T-helper 2 cell treated with Interferon-gamma antibody and Interleukin-4, amounts not matched to agents 100 ng/mL and 5 ng/mL, for 36 hours (primary cell): ENCODE measurements around the gene SULT1C3. TPM values are rescaled to one million over a fixed set of nuclear protein-coding genes. Genes with fewer than 3 reads are reported as not detected.
"Not testable (repeated sequence)": the region's sequence is repeated elsewhere in the genome, so short reads cannot be mapped to it uniquely, and the experiment has no call there.

Source experiments
- intact Hi-C: fragments of 100-400 bp; cut with micrococcal nuclease; formaldehyde crosslinking; loops from one replicate; pipeline ENCODE4 v1.15.1; 2023
- total RNA-seq: library from RNA; stranded (reverse); gene quantifications from 2 replicates; pipeline ENCODE4 v1.2.3, GENCODE V29; 2022

The SULT1C3 gene
- total RNA-seq, 1 donor from 2014 or later: not detected

- intact Hi-C loops: no loop called here
These were observed 5.1 kb downstream of the SULT1C3 start for GRCh38 chr2:108244667-108245414.

- intact Hi-C loops: no loop called here
These were observed 13.3 kb downstream of the SULT1C3 start for GRCh38 chr2:108253106-108253505.

GRCh38 chr2:108257757-108258331 lies 18.1 kb downstream of the SULT1C3 start:
- intact Hi-C loops: no loop called here

- intact Hi-C loops: no loop called here
These were observed 21.0 kb downstream of the SULT1C3 start for GRCh38 chr2:108260773-108261172.

GRCh38 chr2:108262036-108262435 lies 22.3 kb downstream of the SULT1C3 start:
- intact Hi-C loops: no loop called here

GRCh38 chr2:108263401-108263800 lies 23.6 kb downstream of the SULT1C3 start:
- intact Hi-C loops: no loop called here

- intact Hi-C loops: no loop called here
These were observed 26.4 kb downstream of the SULT1C3 start for GRCh38 chr2:108266218-108266617.

GRCh38 chr2:108267101-108267500 lies 27.3 kb downstream of the SULT1C3 start:
- intact Hi-C loops: no loop called here

- intact Hi-C loops: no loop called here
These were observed 28.2 kb downstream of the SULT1C3 start for GRCh38 chr2:108268001-108268400.

GRCh38 chr2:108270346-108270745 lies 30.6 kb downstream of the SULT1C3 start:
- intact Hi-C loops: no loop called here

GRCh38 chr2:108270768-108271506 lies 31.2 kb downstream of the SULT1C3 start:
- intact Hi-C loops: no loop called here

- intact Hi-C loops: no loop called here
These were observed 32.0 kb downstream of the SULT1C3 start for GRCh38 chr2:108271691-108272253.

GRCh38 chr2:108278631-108279030 lies 38.9 kb downstream of the SULT1C3 start:
- intact Hi-C loops: no loop called here

GRCh38 chr2:108279468-108279867 lies 39.7 kb downstream of the SULT1C3 start:
- intact Hi-C loops: no loop called here

GRCh38 chr2:108280466-108280865 lies 40.7 kb downstream of the SULT1C3 start:
- intact Hi-C loops: no loop called here

GRCh38 chr2:108284566-108284965 lies 44.8 kb downstream of the SULT1C3 start:
- intact Hi-C loops: not testable (repeated sequence)

GRCh38 chr2:108285616-108286015 lies 45.8 kb downstream of the SULT1C3 start:
- intact Hi-C loops: no loop called here

GRCh38 chr2:108287169-108287568 lies 47.4 kb downstream of the SULT1C3 start:
- intact Hi-C loops: no loop called here

- intact Hi-C loops: no loop called here
These were observed 48.9 kb downstream of the SULT1C3 start, which contains the start of gene SULT1C2 for GRCh38 chr2:108288534-108289106. TSS of gene SULT1C2 (plus strand) at chr2:108288895. CDS start at chr2:108293668, 4,773 bp downstream.

- intact Hi-C loops: no loop called here
These were observed 54.1 kb downstream of the SULT1C3 start for GRCh38 chr2:108293850-108294249.

GRCh38 chr2:108297436-108298141 lies 57.8 kb downstream of the SULT1C3 start:
- intact Hi-C loops: no loop called here
